ENCODE results near the gene FYN. TPM values are rescaled to one million over a fixed set of nuclear protein-coding genes. Genes with fewer than 3 reads are reported as not detected.

Gene FYN
- polyA plus RNA-seq, 3 donors = 88.4 to 149 (median 114) TPM

DNA sequence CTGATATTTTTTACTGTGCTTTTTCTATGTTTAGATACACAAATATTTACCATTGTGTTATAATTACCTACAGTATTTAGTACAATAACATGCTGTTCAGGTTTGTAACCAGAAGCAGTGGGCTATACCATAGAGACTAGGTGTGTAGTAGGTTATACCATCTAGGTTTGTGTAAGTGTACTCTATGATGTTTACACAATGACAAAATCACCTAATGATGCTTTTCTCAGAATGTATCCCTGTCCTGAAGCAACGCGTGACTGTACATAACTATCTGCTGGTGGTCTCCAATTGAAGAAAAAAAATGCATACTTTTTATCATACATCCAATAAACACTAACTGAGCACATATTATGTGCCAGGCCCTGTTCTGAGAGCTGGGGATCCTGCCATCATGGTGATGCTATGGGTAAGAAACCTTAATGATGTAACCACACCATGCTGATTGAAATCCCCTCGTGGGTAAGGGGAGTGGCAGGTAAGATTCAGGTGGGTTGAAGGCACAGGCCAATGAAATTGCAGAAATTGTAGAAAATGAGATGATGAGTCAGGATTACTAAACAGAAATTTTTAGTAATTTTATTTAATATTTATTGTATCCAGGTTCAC, 76.8 kb downstream of the FYN start:
- peaks cover 7 to 23% of the 10 kb centered on the region in 2 donors for H3K36me3 ChIP-seq (replicated peaks in 1 of 2; ENCODE audit: control insufficient read depth in 1 of 2, insufficient read depth in 2 of 2, low read length in 2 of 2)
- H3K36me3 Mint-ChIP-seq = peaks cover 22 to 45% of the 10 kb centered on the region in 2 donors
- no peaks in the 10 kb centered on the region for H3K27me3 ChIP-seq (ENCODE audit: control insufficient read depth in 2 of 2, insufficient read depth in 2 of 2, low read length in 2 of 2)
- H3K4me1 ChIP-seq (ENCODE audit: control insufficient read depth in 1 of 2, insufficient read depth in 2 of 2, low read length in 2 of 2) = peaks cover 0 to 8% of the 10 kb centered on the region in 2 donors
- DNase-seq = no peak
- no peak overlapping the region for H3K4me2 ChIP-seq (replicated peaks; ENCODE audit: extremely low read depth, low read length, poor library complexity, severe bottlenecking)
- H3K4me1 Mint-ChIP-seq = peaks cover 11% of the 10 kb centered on the region
- H3K27me3 Mint-ChIP-seq (ENCODE audit: low read depth in 3 of 3) = peaks cover 0 to 2% (median 0%) of the 10 kb centered on the region in 3 donors
- no peak overlapping the region for H3K4me3 ChIP-seq (replicated peaks in 1 of 3; ENCODE audit: low read depth in 2 of 3, low read length in 3 of 3)
- intact Hi-C loops (cut with micrococcal nuclease) = no loop called here
- peak overlapping the region in 1 of 7 donors; percentile 10 for H3K27ac Mint-ChIP-seq
- H3K9ac ChIP-seq (ENCODE audit: insufficient read depth, low read length, poor library complexity, severe bottlenecking) = no peak overlapping the region
- peaks cover 73% of the 10 kb centered on the region for H3K79me2 ChIP-seq (ENCODE audit: insufficient read depth, low read length)
- WGBS (ENCODE audit: insufficient coverage) = 80% methylated on average over 1 of the region's 3 CpGs
- TF ChIP-seq, protein P1, sequence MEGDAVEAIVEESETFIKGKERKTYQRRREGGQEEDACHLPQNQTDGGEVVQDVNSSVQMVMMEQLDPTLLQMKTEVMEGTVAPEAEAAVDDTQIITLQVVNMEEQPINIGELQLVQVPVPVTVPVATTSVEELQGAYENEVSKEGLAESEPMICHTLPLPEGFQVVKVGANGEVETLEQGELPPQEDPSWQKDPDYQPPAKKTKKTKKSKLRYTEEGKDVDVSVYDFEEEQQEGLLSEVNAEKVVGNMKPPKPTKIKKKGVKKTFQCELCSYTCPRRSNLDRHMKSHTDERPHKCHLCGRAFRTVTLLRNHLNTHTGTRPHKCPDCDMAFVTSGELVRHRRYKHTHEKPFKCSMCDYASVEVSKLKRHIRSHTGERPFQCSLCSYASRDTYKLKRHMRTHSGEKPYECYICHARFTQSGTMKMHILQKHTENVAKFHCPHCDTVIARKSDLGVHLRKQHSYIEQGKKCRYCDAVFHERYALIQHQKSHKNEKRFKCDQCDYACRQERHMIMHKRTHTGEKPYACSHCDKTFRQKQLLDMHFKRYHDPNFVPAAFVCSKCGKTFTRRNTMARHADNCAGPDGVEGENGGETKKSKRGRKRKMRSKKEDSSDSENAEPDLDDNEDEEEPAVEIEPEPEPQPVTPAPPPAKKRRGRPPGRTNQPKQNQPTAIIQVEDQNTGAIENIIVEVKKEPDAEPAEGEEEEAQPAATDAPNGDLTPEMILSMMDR (IDR thresholded peaks at IDR 0.05) = no peak
- H3K9me3 ChIP-seq (replicated peaks in 1 of 2; ENCODE audit: control insufficient read depth in 1 of 2, insufficient read depth in 1 of 2, low read length in 2 of 2) = no peaks in the 10 kb centered on the region
- H3K9me3 Mint-ChIP-seq = no peaks in the 10 kb centered on the region
- no peak overlapping the region for H3K4me3 Mint-ChIP-seq
- no peak overlapping the region for H3K27ac ChIP-seq (ENCODE audit: low read depth in 1 of 2, low read length in 2 of 2)
- H4K20me1 ChIP-seq (ENCODE audit: insufficient read depth, low read length) = peaks cover 97% of the 10 kb centered on the region
- H2AFZ ChIP-seq (ENCODE audit: insufficient read depth, low read depth, low read length, poor library complexity, severe bottlenecking) = no peak overlapping the region

DNA sequence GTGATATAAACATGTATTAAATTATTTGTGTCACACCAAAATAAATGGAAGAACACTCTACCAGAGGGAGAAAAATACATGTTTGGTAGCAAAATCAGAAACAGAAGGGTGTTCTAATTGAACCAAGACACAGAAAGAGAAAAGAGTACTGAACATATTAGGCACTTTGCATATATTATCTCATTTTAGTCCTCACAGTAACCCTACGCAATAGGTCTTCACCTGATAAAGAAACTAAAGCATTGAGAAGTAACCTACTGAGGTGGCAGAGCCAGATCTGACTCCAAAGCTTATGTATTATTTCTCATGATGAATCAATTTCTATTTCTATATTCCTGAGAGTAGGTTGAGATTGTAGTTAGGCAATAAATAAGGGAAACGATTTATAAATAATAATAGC, 77.7 kb downstream of the FYN start:
- Histone ChIP-seq H3K79me2 (ENCODE audit: insufficient read depth, low read length) (peaks cover 72% of the 10 kb centered on the region), H3K36me3 (replicated peaks in 1 of 2; ENCODE audit: control insufficient read depth in 1 of 2, insufficient read depth in 2 of 2, low read length in 2 of 2) (peaks cover 7 to 14% of the 10 kb centered on the region in 2 donors), H3K4me3 (replicated peaks in 1 of 3; ENCODE audit: low read depth in 2 of 3, low read length in 3 of 3) (no peak overlapping the region), H3K9ac (ENCODE audit: insufficient read depth, low read length, poor library complexity, severe bottlenecking) (no peak overlapping the region), H3K27me3 (ENCODE audit: control insufficient read depth in 2 of 2, insufficient read depth in 2 of 2, low read length in 2 of 2) (no peaks in the 10 kb centered on the region), H3K4me2 (replicated peaks; ENCODE audit: extremely low read depth, low read length, poor library complexity, severe bottlenecking) (no peak overlapping the region), H4K20me1 (ENCODE audit: insufficient read depth, low read length) (peaks cover 97% of the 10 kb centered on the region), H3K9me3 (replicated peaks in 1 of 2; ENCODE audit: control insufficient read depth in 1 of 2, insufficient read depth in 1 of 2, low read length in 2 of 2) (no peaks in the 10 kb centered on the region), H2AFZ (ENCODE audit: insufficient read depth, low read depth, low read length, poor library complexity, severe bottlenecking) (no peak overlapping the region), H3K27ac (ENCODE audit: low read depth in 1 of 2, low read length in 2 of 2) (no peak overlapping the region), H3K4me1 (ENCODE audit: control insufficient read depth in 1 of 2, insufficient read depth in 2 of 2, low read length in 2 of 2) (peaks cover 0 to 8% of the 10 kb centered on the region in 2 donors)
- no peak for DNase-seq
- H3K9me3 Mint-ChIP-seq = no peaks in the 10 kb centered on the region
- TF ChIP-seq, protein P1 (IDR thresholded peaks at IDR 0.05) = no peak
- intact Hi-C loops (cut with micrococcal nuclease) = no loop called here
- peaks cover 11% of the 10 kb centered on the region for H3K4me1 Mint-ChIP-seq
- H3K27ac Mint-ChIP-seq = no peak overlapping the region
- no peak overlapping the region for H3K4me3 Mint-ChIP-seq
- no CpG with 5 or more reads among the region's 2 CpGs for WGBS (ENCODE audit: insufficient coverage)
- peaks cover 16 to 43% of the 10 kb centered on the region in 2 donors for H3K36me3 Mint-ChIP-seq
- H3K27me3 Mint-ChIP-seq (ENCODE audit: low read depth in 3 of 3) = peaks cover 0 to 1% (median 0%) of the 10 kb centered on the region in 3 donors

Measured in CD14-positive monocyte (primary cell).